ENCODE results near the gene TRIM44. TPM values are rescaled to one million over a fixed set of nuclear protein-coding genes. Genes with fewer than 3 reads are reported as not detected.

TRIM44 gene
- total RNA-seq, 2 experiments from 2014 or later = 11.3 to 19.9 TPM

DNA sequence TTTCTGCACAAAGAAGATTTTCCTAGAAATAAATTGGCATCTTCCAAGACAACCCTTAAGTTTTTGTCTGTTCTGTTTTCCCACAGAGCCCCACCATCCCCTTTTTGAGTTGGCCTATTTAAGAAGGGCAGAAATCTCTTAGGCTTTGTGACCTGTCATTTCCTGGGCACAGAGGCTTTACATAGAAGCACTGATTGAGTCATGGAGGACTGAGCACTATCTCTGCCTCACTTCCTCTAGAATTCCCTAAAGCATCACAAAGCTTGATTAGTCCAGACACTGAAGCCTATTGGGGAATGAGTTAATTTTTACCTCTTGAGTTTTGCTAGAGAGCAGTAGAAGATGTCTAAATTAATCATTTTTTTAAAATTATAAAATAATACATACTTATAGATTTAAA, 25.4 kb downstream of the TRIM44 start:
- no peak overlapping the region for H3K27ac ChIP-seq (ENCODE audit: low read depth, low read length, poor library complexity, severe bottlenecking)
- H3K9me3 ChIP-seq (ENCODE audit: low read length) = no peaks in the 10 kb centered on the region
- no peak overlapping the region for H3K4me3 ChIP-seq (ENCODE audit: low read depth, low read length, poor library complexity, severe bottlenecking)
- H4K20me1 ChIP-seq (ENCODE audit: insufficient read depth, low read length) = no peaks in the 10 kb centered on the region
- H3K4me1 ChIP-seq (ENCODE audit: insufficient read depth, low read length, poor library complexity, severe bottlenecking) = peaks cover 16% of the 10 kb centered on the region
- intact Hi-C loops (cut with micrococcal nuclease; ENCODE audit: unreplicated experiment) = no loop called here
- no peaks in the 10 kb centered on the region for H3K9me2 ChIP-seq (ENCODE audit: insufficient read depth, low read length)
- CTCF ChIA-PET (ENCODE audit: unreplicated experiment) = no interaction called here
- H3K36me3 ChIP-seq (ENCODE audit: insufficient read depth, low read length) = no peaks in the 10 kb centered on the region
- POLR2A ChIA-PET = no interaction called here
- no peak overlapping the region for H3K4me2 ChIP-seq (ENCODE audit: low read length)
- no TSS peak for BruUV-seq (replicated peaks)
- TF ChIP-seq, protein P1, sequence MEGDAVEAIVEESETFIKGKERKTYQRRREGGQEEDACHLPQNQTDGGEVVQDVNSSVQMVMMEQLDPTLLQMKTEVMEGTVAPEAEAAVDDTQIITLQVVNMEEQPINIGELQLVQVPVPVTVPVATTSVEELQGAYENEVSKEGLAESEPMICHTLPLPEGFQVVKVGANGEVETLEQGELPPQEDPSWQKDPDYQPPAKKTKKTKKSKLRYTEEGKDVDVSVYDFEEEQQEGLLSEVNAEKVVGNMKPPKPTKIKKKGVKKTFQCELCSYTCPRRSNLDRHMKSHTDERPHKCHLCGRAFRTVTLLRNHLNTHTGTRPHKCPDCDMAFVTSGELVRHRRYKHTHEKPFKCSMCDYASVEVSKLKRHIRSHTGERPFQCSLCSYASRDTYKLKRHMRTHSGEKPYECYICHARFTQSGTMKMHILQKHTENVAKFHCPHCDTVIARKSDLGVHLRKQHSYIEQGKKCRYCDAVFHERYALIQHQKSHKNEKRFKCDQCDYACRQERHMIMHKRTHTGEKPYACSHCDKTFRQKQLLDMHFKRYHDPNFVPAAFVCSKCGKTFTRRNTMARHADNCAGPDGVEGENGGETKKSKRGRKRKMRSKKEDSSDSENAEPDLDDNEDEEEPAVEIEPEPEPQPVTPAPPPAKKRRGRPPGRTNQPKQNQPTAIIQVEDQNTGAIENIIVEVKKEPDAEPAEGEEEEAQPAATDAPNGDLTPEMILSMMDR (conservative IDR thresholded peaks at IDR 0.05; ENCODE audit: low read length) = no peak
- TF ChIP-seq EZH2phosphoT487 (IDR thresholded peaks at IDR 0.05; ENCODE audit: borderline replicate concordance, low read depth, low read length) = no peak
- H3K79me2 ChIP-seq (ENCODE audit: insufficient read depth, low read depth, low read length) = peaks cover 10% of the 10 kb centered on the region; the same call in 1 of the 2 replicates
- H2AFZ ChIP-seq (ENCODE audit: low read length) = no peak overlapping the region
- DNase-seq (ENCODE audit: low spot score) = no peak

DNA sequence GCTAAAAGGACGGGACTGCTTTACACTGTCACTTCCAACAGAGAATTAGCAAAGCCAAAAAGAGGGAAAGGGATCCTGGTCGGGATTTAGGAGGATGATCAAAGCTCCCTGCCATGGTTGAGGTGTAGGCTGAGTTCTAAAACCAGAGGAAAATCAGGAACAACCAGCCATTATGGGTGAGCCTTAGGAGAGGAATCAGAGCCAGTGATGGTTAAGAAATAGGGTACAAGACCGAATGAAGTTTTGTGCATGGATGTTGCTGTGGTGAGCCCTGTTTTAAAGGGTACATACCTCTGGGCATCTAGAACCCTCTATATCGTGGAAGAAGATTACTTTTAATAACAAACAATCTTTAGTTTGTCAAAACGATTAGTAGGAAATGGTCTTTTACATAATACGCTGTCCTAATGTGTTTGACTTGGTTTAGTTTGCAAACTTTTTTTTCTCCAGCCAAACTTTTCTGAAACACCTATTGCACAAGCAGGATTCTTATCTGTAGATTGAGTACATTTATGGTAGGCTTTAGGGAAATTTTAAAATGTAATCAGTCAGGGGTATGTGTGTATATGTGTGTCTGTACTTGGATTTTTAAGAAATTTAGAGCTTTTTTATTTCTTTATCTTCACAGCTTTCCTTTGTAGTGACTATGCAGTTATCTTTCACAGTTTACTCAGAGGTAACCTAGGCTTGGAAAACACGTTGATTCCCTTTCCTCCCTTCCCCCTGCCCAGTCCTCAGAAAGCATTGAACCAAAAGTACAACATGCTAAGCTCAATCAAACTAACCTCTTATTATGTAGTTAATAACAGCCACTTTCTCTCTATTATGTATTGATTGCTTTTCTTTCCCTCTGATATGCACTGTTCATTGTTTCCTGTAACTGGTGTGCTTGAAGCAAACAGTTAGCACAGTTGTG, 26.8 kb downstream of the TRIM44 start:
- CTCF ChIA-PET (ENCODE audit: unreplicated experiment) = no interaction called here
- no peaks in the 10 kb centered on the region for H3K79me2 ChIP-seq (ENCODE audit: insufficient read depth, low read depth, low read length)
- no peaks in the 10 kb centered on the region for H3K9me2 ChIP-seq (ENCODE audit: insufficient read depth, low read length)
- H4K20me1 ChIP-seq (ENCODE audit: insufficient read depth, low read length) = no peaks in the 10 kb centered on the region
- H3K27ac ChIP-seq (ENCODE audit: low read depth, low read length, poor library complexity, severe bottlenecking) = no peak overlapping the region
- no peak overlapping the region for H3K4me2 ChIP-seq (ENCODE audit: low read length)
- H3K4me1 ChIP-seq (ENCODE audit: insufficient read depth, low read length, poor library complexity, severe bottlenecking) = peaks cover 3% of the 10 kb centered on the region
- no peak overlapping the region for H3K4me3 ChIP-seq (ENCODE audit: low read depth, low read length, poor library complexity, severe bottlenecking)
- POLR2A ChIA-PET = no interaction called here
- intact Hi-C loops (cut with micrococcal nuclease; ENCODE audit: unreplicated experiment) = no loop called here
- no peak for DNase-seq (ENCODE audit: low spot score)
- H3K36me3 ChIP-seq (ENCODE audit: insufficient read depth, low read length) = no peaks in the 10 kb centered on the region
- BruUV-seq (replicated peaks) = no TSS peak
- TF ChIP-seq EZH2phosphoT487 (IDR thresholded peaks at IDR 0.05; ENCODE audit: borderline replicate concordance, low read depth, low read length) = no peak
- TF ChIP-seq, protein P1 (conservative IDR thresholded peaks at IDR 0.05; ENCODE audit: low read length) = no peak
- no peaks in the 10 kb centered on the region for H3K9me3 ChIP-seq (ENCODE audit: low read length)
- no peak overlapping the region for H2AFZ ChIP-seq (ENCODE audit: low read length)

DNA sequence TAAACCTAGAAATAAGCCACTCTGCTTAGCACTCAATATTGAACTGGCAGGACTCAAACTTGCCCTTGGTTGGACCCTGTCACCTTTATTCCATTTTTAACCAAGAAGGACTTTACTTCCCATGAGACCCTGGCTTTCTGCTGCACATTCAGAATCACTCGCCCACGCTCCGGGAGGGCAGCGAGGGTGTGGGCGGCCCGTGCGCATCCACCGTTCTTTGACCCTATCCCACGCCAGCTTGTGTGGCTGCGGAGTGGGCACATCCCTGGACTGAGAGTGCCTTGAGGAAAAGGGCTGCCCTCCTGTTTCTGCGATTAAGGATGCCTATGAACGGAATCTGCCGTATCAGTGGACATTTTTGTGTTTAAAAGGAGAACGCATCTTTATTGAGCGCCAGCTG, 39.6 kb downstream of the TRIM44 start:
- Histone ChIP-seq H3K79me2 (ENCODE audit: insufficient read depth, low read depth, low read length) (no peaks in the 10 kb centered on the region), H3K4me2 (ENCODE audit: low read length) (no peak overlapping the region), H3K9me3 (ENCODE audit: low read length) (no peaks in the 10 kb centered on the region), H3K9me2 (ENCODE audit: insufficient read depth, low read length) (no peaks in the 10 kb centered on the region), H3K36me3 (ENCODE audit: insufficient read depth, low read length) (no peaks in the 10 kb centered on the region), H3K4me3 (ENCODE audit: low read depth, low read length, poor library complexity, severe bottlenecking) (no peak overlapping the region), H3K4me1 (ENCODE audit: insufficient read depth, low read length, poor library complexity, severe bottlenecking) (no peaks in the 10 kb centered on the region), H4K20me1 (ENCODE audit: insufficient read depth, low read length) (no peaks in the 10 kb centered on the region), H3K27ac (ENCODE audit: low read depth, low read length, poor library complexity, severe bottlenecking) (no peak overlapping the region), H2AFZ (ENCODE audit: low read length) (no peak overlapping the region)
- intact Hi-C loops (cut with micrococcal nuclease; ENCODE audit: unreplicated experiment) = no loop called here
- POLR2A ChIA-PET = no interaction called here
- no peak for DNase-seq (ENCODE audit: low spot score)
- CTCF ChIA-PET (ENCODE audit: unreplicated experiment) = no interaction called here
- no peak for TF ChIP-seq EZH2phosphoT487 (IDR thresholded peaks at IDR 0.05; ENCODE audit: borderline replicate concordance, low read depth, low read length)
- TF ChIP-seq, protein P1 (conservative IDR thresholded peaks at IDR 0.05; ENCODE audit: low read length) = no peak
- BruUV-seq (replicated peaks) = no TSS peak
